Measurements from ENCODE around the gene FBXO44.
A peak's percentile ranks its signal among the peaks of the same experiment; 100 is the strongest.

FBXO44 gene

DNA sequence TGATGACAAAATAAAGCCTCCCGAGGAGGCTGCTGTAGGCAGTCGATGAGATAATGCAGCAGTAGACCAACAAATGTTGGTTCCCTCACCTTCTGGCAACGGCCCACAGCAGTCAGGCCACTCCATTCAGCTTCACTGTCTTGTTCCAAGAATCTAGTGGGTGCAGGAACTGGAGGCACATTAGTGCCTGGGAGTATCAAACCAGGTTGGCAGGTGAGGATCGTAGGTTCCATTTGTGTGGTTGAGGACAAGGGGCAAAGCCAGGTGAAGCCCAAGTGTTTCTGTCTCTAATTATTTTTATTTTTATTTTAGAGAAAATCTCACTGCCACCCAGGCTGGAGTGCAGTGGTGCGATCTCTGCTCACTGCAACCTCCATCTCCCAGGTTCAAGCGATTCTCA is 13.7 kb upstream of the FBXO44 start:
- DNase-seq: no peak

- DNase-seq: no peak
Observed at GRCh38 chr1:11641776-11642305, 12.8 kb upstream of the FBXO44 start.

GRCh38 chr1:11642418-11643017 is 12.2 kb upstream of the FBXO44 start:
- peak; percentile 79 for DNase-seq

DNA sequence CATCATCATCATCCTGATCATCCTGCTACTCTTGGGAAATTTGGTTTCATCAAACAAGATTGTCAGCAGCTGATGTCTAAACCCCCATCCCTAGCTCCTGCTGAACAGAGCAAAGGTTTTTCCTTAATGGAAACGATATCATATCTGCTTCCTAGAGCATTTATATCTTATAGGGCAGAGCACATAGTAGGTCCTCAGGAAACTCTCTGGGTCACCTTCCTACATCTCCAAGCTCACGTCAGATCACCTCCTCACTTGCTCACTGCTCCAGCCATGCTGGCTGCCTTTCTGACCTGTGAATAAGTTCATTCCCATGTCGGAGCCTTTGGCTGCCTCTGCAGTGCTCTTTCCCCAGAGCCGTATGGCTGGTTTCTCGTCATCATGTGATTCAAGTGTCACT is 10.9 kb upstream of the FBXO44 start:
- no peak for DNase-seq

DNA sequence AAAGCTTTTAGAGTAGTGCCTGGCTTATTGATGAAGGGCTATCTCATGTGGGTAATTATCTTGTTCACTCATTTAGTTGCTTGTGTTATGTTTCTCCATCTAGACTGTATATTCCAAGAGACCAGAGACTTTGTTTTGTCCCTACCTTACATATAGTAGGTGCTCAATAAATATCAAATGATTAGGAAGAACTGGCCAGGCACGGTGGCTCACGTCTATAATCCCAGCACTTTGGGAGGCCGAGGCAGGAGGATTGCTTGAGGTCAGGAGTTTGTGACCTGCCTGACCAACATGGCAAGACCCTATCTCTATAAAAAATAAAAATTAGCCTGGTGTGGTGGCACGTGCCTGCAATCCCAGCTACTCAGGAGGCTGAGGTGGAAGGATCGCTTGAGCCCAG is 9.4 kb upstream of the FBXO44 start:
- no peak for DNase-seq

DNA sequence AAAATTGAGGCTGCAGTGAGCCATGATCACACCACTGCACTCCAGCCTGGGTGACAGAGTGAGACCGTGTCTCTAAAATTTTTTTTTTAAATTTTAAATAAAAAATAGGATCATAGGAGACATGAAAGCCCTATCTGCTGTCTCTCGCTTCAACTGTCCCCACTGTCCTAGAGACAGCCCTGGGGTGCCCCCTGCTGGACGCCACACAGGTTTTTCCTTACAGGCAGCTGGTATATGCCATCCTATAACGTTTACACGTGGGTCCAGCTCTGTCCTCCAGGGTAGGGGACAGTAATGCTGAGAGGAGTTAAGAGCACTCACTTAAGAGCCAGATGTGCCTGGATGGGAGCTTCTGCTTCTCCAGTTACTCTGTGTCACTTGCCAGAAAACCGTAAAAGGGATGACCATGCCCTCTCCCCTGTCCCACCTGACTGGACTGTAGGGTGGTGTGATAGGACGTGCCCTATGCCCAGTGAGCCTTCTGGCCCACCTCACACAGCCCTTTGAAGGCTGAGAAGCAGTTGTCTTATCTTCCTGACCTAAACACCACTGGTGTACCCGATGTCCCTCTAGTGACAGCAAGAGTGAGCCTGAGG is 8.9 kb upstream of the FBXO44 start:
- peak; percentile 92 for DNase-seq

DNA sequence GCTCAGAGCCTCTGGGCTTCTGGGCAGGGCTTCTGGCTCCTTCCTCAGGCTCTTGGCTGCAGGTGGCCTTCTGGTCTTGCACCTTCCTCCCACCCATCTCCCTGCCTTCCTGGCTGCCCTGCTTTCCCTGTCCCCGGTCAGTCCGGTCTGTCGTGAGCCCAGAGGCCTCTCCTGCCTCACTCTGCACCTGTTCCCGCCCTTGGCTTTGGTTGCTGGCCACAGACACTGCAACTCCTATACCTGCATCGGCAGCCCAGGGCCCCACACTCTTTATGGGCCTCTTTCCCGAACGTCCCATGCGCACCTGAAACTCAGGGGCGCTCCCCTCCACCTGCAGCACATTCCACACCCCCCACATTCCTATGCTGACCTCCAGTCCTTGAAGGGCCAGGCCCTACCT is 8.4 kb upstream of the FBXO44 start:
- no peak for DNase-seq

DNA sequence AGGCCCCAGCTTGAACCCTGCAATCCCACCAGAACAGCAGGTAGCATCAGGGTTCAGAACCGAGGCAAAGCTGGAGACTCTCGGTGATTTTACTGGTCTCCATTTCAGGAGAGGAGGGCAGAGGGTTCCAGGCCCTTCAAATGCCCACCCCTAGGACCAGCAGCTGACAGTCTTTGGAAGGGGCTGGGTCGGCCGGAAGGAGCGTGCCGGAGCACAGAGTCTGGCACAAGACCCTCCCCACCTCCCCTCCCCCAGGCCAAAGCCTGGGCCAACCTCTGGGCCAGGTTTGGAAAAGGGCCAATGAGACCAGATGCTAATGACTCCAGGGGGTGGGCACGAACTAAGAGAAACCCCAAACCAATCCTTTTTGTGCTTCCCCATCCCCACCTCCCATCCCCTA is 7.3 kb upstream of the FBXO44 start:
- DNase-seq: no peak

- DNase-seq: no peak
Observed at GRCh38 chr1:11648039-11648438, 6.6 kb upstream of the FBXO44 start.

DNA sequence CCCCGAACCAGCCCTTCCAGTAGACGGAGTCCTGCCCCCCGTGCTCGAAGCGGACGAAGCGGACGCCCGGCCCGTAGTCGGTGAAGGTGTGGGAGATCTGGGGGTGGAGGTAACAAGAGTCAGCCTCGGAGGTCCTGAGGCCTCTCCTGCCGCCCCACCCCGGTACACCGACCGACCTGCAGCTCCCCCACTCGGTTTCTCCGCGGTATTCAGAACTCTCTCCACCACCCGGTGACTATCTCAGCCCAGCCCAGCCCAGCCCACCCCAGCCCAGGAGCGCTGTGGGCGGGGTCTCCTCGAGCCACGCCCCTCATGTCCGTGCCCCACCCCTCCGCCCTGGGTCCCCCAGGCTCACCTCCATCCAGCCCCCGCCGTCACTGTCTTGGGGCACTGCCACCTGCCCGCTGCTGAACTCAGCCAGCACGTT is 5.9 kb upstream of the FBXO44 start:
- no peak for DNase-seq

GRCh38 chr1:11649237-11649623 is 5.4 kb upstream of the FBXO44 start:
- no peak for DNase-seq

- DNase-seq: no peak
Observed at GRCh38 chr1:11649624-11650330, 4.9 kb upstream of the FBXO44 start.

DNA sequence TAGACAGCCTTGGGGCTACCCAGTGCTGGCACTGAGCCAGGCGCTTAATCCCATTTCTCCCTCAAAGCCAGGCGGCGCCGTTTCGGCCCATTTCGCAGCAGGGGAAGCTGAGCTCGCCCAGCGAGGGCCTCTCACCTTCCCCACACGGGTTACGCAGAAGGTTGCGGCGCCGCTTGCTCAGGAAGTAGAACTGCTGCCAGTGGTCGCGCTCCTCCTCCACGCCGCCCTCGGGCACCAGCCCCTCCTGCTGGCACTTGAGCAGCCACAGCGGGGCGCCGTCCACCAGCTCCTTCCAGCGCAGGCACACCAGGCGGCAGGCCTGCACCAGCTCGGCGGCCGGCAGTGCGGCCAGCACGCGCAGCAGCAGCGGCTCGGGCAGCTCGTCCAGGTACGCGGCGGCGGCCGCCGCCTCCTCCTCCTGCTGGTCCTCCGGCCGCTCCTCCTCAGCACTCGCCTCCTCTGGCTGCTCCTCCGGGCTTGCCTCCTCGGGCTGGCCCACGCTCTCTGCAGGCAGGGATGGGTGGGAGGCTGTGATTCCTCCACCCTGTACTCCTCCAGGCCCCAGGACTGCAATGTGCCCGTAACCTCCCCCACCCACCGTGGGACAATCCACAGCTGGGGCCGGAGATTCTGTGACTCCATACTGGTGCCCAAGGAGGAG is 4.2 kb upstream of the FBXO44 start:
- peak; percentile 91 for DNase-seq

DNA sequence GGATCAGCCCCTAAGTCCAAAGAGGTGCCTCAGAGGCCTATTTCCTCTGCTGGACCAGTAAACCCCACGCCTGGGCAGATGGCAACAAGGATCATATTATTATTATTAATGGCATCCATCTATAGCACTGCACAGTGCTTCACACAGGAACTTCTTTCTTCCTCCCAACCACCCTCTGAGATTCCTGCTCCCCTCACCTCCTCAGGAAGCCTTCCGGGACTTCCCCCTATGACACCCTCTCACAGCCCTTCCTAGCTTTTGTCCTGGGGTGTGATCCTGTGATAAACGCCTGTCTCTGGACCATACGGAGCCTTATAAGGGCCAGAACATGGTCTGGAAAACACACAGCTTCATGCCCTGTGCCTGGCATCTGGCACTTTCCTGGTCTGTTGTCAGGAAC is 3.7 kb upstream of the FBXO44 start:
- DNase-seq: no peak

GRCh38 chr1:11652203-11652780 is 2.4 kb upstream of the FBXO44 start:
- no peak for DNase-seq

DNA sequence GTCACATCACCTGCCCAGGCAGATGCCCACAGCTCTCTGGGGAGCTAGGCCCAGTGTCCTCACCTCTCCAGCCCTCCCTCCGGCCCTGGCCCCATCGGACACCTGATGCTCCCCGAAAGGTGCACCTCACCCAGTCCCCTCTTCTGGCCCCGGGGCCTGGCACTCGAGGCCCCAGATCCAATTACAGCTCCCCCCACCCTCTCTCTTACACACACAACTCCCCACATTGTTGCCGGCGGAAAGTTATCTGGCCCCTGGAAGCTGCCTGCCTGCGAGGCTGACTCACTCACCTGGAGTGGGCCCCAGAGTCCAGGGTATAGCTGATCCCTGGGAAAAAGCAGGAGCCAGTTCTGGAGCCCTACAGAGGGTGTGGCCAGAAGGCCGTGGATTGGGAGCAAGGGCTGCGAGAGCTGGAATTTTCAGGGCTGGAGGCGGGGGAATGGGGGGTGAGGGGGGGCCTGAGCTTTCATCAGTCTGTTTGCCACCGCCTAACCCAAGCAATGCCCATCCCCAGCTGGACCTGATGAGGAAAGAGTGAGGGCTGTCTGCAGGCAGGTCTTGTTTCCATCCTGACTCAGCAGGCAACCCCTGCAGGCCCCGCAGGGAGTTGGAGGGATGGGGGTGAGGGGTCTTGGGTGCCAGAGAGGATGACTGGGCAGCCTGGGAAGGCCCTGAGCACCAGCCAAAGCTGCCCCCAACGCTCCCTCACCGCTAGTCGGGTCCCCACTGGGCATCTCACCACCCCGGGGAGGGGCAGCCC is 1.4 kb upstream of the FBXO44 start:
- DNase-seq: no peak

GRCh38 chr1:11653861-11654136 is 878 bp upstream of the FBXO44 start:
- DNase-seq: no peak

DNA sequence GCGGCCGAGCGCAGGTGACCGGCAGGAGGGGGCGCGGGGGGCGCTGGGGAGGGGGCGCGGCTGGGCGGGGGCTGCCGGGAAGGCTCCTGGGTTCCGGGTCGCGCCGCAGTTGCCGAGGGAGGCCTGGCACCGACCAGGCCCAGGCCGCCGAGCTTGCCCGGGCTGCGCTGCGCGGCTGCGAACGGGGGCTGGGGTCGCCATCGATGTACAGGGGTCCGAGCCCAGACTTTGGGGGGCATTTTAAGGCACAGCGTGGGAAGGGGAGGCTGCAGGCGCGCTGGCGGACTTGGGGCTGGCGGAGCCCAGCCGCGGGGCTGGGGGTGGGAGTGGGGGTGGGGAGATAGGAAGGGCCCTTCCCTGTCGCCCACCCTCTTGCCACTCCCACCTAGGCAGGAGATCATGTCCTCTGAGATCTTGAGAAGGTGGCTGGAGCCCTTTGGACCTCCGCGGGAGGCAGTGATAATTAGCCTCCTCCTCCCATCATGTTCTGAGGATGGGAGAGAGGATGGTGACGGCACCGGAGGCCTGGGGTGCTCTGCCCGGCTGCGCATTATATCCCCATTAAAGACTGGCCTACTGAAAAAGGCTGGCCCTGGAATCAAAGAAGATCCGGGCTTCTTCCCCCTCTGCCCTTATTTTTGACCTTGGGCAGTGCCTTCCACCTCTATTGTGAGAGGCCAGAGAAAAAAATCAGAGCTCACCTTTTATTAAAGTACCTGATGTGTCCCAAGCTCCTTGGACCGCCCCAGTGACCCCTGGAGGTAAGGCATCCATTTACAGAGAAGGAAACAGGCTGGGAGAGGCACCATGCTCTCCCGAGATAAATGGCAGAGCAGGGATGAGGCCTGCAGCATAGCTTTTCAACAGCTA is 497 bp downstream of the FBXO44 start:
- DNase-seq: no peak

- DNase-seq: no peak
Observed at GRCh38 chr1:11657654-11658053, 3.0 kb downstream of the FBXO44 start.

- no peak for DNase-seq
Observed at GRCh38 chr1:11658542-11658941, 3.9 kb downstream of the FBXO44 start.

DNA sequence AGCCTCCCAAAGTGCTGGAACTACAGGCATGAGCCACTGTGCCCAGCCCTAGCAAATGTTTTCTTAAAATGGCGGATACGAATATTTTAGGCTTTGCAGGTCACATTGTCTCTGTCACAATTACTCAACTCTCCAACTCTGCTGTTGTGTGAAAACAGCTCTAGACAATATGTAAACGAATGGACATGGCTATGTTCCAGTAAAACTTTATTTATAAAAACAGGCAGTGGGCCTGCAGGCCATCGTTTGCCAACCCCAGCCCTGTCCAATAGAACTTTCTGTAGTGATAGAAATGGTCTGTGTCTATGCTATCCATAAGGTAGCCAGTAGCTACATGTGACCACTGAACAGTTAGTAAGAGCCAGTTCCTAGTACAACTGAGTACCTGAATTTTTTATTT is 5.1 kb downstream of the FBXO44 start:
- DNase-seq: no peak

DNA sequence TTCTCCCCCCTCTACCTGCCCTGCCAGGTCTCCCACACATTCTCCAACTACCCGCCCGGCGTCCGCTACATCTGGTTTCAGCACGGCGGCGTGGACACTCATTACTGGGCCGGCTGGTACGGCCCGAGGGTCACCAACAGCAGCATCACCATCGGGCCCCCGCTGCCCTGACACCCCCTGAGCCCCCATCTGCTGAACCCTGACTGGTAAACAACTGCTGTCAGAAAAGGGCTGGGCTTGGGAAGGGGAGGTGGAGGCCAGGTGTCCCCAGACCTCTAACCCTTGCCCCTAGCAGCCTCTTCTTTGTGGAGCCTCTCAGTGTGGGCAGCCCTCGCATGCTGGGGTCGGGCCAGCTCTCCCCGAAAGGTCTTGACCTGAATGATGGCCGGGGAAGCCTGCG is 6.4 kb downstream of the FBXO44 start:
- DNase-seq: no peak
